Measurements from ENCODE around the gene FGF1.

Gene FGF1

DNA sequence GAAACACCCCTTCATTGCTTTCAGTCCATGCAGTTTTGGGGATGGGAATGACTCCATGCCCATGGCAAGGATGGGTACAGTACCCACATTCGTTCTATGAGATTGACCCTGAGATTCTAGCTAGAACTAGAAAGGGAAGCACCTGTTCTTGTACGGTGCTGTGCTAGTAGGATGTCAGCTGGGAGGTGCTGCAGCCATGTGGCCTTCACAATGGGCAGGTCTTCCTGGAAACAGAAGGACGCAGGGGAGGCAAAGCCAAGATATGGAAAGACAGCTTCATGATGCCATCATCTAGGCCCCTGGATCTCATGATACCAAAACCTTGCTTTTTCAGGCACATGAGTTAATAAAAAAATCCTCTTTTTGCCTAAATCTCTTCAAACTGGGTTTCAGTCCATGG lies 10.5 kb upstream of the FGF1 start:
- DNase-seq, result no peak

DNA sequence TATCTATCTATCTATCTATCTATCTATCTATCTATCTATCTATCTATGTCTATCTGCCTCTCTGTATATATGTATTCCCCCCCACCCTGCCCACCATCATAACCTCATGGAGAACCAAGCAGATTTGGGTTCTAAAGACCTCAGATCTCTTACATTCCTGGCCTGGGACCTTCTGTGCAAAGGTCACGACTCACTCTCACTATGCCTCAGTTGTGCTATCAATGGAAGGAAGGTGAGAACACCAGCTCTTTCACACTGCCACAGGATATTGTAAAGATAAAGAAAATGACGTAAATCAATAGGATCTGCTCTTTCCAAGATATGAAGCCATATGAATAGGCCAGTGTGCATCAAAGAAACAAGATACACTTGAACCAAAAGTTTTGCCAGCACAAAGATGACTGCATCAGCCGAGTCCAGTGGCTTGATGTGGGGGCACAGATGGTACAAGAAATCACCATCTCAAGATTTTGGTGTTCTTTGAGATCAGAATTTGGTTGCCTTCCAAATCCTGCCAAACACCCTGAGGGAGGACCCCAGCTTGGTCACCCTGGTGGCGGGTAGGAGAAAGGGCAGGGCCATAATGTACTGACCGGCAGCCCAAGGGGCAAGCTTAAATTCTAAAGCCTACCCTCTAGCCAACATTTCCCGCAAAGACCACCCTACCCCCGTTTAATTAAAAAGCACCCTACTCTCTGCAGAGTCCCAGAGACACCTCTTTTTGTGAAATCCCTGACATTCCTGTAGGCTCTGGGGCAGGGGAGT lies 8.4 kb upstream of the FGF1 start:
- no peak for DNase-seq

DNA sequence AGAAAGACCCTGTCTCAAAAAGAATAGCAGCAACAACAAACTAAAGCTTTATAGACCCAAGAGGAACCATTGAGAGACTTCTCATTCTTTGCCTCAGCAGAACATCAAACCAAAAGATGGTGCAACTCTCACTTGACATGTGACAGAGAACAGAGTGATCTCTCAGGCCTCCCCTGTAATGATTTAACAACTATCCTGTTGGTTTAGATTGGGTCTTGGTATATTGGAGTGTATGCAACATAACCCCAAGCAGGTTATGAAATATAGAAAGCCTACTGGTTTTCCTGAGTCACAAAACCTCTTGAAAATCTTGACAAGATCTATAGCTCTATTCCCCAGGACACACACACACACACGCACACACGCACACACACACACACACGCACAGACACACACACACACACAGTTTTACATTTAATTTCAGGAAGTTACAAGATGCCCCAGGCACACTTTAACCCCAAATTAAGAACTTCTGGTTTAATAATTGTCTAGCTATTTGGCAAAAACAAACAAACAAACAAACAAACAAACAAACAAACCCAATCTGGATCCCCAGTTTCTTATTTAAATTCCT lies 6.5 kb upstream of the FGF1 start:
- no peak for DNase-seq

DNA sequence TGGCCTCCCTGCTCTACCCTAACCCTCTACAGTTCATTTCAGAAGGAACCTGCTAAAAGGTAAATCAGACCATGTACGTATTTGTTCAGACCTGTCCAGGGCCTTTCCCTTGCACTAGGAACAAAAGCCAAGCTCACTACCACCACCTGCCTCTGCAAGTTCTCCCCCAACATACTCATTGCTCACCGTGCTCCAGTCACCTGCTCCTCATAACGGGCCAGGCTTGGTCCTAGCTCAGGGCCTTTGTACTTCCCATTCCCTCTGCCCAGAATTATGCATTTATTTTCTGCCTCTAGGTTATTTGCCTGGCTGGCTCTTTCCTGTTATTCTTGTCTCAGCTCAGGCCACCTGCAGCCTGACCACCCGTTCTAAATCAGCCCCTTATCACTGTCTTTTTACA lies 4.8 kb upstream of the FGF1 start:
- DNase-seq, result no peak

DNA sequence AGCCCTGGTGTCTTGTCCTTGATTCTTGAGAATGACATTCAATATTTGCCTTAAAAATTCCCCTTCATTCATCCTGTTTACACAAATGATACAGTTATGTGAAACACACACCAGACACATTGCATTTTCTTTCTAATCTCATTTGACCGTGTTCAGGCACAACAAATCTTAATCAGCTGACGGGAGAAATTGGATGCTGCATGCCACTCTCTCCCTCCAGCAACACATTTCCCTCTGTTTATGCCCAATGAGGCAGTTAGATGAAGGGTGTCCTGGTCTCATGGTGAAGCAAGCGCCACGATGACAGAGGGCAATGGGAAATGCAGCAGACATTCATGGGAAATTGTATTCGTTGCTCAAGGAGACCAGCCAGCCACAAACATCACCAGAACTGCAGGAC lies 3.2 kb upstream of the FGF1 start:
- DNase-seq, result no peak

GRCh38 chr5:142688281-142688989 lies 2.5 kb upstream of the FGF1 start:
- no peak for DNase-seq

DNA sequence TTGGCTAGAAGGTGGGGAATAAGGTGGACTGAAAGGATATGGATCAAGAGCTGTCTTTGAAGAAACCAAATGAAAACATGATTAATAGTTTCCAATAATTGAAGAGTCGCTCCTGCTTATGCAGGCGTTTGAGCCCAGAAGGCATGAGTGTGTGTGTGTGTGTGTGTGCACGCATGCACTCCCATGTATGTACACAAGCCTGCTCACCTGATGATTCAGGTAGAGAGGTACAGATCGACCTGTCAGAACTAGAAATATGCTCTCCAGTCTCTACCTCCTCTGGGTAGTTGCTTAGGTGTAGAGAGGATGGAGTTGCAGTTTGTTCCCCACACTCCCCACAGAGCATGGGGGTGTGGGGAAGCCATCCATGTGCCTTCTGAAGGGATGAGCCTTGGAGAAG lies 1.1 kb upstream of the FGF1 start:
- no peak for DNase-seq

- no peak for DNase-seq
Measured at GRCh38 chr5:142686210-142686734, 382 bp upstream of the FGF1 start.

GRCh38 chr5:142684508-142685041 lies 1.3 kb downstream of the FGF1 start:
- no peak for DNase-seq

DNA sequence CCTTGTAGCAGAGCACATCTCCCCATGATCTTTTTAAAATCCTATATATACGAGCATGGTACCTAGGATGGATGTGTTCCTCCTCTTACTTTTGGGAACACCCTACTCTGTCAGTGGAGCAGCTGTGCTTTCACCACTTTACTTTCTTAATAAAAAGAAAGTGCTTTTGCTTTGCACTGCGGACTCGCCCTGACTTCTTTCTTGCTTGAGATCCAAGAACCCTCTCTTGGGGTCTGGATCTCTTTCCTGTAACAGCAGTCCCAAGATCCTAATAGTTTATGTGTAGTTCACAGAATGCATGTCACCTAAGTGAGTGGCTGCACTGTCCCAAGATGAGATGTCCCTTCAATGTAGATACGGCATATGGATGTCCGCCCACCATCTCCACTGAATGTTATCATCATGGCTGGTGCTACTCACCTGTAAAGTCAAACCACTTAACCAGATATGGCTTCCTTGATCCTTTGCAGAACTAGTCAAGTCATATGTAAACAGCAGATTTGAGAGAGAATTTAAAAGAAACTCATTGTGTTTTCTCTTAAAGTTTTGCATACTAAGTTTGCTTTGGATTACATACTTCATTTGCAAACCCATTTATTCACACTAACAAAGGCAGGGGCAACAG lies 1.9 kb downstream of the FGF1 start:
- DNase-seq, result no peak

DNA sequence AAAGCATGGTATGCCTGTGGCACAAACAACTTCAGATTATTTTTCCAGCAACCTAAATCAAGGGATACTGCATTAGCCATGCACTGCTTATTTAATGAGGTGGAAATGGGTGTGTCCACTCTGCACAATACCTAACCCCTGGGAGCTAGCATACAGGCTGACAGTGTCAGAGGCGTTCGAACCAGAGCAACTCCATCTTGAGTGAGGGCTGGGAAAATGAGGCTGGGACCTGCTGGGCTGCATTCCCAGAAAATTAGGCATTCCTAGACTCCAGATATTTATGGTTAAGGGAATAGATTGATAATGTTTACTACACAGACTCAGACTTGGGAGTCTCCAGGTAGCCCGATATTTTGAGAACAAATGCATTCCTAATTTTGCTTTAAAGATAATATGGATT lies 2.8 kb downstream of the FGF1 start:
- no peak for DNase-seq

- no peak for DNase-seq
Measured at GRCh38 chr5:142680605-142681259, 5.2 kb downstream of the FGF1 start.

DNA sequence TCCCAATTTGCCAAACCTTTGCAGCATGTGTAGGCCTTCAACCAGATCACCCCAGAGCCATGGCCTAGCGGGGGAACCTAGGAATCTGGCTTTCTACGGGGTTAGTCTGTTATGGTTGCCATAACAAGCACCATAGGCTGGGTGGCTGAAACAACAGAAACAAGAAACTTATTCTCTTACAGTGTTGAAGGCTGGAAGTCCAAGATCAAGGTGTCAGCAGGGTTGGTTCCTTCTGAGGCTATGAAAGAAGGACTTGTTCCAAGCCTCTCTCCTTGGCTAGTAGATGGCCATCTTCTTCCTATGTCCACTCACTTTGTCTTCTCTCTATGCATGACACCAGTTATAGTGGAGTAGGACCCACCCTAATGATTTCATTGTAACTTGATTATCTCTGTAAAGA lies 6.1 kb downstream of the FGF1 start:
- DNase-seq, result no peak

- DNase-seq, result no peak
Measured at GRCh38 chr5:142678529-142678928, 7.4 kb downstream of the FGF1 start.

- DNase-seq, result no peak
Measured at GRCh38 chr5:142677198-142677597, 8.7 kb downstream of the FGF1 start.

DNA sequence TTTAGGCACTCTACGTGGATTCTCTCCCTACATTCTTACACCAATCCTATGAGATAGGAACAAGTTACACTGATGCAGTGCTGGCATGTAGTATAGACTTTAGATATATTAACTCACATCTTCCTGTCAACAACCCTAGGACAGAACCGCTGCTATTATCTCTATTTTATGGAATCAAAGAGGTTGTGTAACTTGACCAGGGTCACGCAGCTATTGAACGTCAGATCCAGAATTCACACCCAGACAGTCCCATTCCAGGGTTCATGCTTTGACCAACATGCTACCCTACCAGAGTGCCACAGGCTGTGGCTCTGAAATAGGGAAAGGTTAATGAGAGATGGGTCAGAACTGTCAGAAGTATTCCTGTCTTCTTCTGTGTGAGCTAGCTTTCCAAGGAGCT lies 9.6 kb downstream of the FGF1 start:
- no peak for DNase-seq

DNA sequence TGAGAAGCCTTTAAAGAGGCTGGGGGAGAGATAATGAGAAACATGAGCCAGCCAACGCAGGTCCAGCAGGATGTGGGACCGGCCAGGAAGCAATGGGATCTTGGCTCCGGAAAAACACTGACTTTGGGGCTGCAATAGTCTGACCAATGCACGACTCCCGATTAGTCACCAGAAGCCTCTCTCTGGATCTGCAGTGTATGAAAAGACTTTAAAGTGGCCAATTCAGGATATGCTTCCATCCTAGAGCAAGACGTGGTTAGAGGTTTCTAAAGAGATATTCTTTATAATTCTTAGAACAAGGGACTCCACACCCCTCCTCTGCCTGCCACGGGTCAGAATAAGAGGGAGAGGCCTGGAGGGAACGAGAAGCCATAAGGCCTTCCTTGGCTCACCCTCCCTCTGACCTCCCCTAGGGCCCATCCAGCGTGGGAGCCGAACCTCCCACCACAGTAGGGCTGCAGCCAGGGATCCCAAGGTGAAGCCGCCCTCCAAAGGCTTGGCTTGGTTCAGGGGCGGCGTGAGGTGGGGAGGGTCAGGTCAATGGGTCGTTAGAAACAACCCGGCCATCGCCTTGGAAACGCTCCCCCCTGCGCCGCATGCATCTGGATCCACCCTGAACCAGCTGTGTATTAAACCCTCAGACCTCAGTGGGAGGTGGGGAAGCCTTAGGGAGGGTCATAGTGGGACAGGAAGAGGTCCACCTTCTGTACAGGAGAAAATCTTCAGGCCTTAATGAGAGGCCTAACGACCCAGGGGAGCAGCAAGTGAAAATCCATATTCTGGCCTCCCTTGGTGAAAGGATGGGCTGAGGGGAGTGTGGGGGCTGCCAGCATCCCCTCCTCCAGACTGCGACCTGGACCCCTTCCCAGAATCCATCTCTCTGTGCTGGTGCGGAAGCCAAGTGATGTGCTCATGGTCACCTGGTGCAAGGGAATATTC lies 11.1 kb downstream of the FGF1 start:
- no peak for DNase-seq

GRCh38 chr5:142671801-142672200 lies 14.1 kb downstream of the FGF1 start:
- DNase-seq, result no peak

GRCh38 chr5:142671266-142671665 lies 14.6 kb downstream of the FGF1 start:
- DNase-seq, result no peak

DNA sequence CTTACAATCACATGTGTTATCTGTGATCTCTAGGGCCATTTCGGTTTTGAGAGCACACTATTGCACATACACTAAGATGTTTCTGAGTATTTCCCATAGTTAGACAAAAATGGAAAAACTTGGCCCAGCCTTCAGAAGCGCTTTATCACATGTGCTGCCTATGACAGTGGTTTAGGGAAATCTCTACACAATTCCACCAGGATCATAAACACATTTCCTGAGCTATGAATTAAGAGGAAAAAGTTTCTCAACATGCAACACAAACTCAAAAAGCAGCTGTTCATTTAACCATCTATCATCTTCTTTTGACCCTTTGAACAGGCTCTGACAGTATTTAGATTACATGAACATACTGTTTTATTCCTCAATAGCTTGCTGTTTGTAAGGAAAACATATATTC lies 15.1 kb downstream of the FGF1 start:
- no peak for DNase-seq

DNA sequence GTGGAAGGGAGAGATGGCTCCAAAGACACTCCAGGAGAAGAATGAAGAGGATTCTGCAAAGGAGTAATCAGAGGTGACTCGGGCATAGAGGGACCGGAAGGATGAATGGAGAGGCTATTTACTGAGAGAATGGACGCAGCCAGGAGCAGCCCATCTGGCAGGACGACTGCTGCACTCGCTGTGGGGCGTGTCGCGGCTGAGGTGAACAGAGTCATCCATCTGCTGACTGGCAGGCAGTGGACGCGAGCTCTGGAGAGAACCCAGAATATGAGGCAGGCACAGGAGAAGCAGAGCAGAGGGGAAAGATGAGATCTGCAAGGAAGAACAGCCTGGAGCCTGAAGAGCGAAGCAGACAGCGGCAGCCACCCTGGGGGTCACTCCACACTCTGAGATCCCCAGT lies 16.4 kb downstream of the FGF1 start:
- DNase-seq, result no peak

GRCh38 chr5:142668336-142668735 lies 17.6 kb downstream of the FGF1 start:
- no peak for DNase-seq

Data from CD4-positive, alpha-beta T cell treated with Interleukin-4 for 4 hours (primary cell).